GM19468 (cell line): ENCODE data around the gene NR3C2.
"Not testable (repeated sequence)": the region's sequence is repeated elsewhere in the genome, so short reads cannot be mapped to it uniquely, and the experiment has no call there.

Source experiments
- ATAC-seq: cut with Tn5 transposase; IDR thresholded peaks from one replicate; pipeline ENCODE4 v1.9.1; 2021; ENCODE audit warnings: mild to moderate bottlenecking, moderate library complexity, moderate number of reproducible peaks; ENCODE audit not compliant: unreplicated experiment; ENCODE audit errors: extremely low read depth

Gene NR3C2

DNA sequence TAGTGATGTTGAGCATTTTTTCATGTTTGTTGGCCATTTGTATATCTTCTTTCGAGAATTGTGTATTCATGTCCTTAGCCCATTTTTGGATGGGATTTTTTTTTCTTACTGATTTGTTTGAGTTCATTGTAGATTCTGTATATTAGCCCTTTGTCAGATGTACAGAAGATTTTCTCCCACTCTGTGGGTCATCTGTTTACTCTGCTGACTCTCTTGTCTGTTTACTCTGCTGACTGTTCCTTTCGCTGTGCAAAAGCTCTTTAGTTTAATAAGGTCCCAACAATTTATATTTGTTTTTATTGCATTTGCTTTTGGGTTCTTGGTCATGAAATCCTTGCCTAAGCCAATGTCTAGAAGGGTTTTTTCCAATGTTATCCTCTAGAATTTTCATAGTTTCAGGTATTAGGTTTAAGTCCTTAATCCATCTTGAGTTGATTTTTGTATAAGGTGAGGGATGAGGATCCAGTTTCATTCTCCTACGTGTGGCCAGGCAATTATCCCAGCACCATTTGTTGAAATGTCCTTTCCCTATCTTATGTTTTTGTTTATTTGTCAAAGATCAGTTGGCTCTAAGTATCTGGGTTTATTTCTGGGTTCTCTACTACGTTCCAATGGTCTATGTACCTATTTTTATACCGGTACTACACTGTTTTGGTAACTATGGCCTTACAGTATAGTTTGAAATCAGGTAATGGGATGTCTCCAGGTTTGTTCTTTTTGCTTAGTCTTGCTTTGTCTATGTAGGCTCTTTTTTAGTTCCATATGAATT, 254.6 kb downstream of the NR3C2 start:
- ATAC-seq, result not testable (repeated sequence)

DNA sequence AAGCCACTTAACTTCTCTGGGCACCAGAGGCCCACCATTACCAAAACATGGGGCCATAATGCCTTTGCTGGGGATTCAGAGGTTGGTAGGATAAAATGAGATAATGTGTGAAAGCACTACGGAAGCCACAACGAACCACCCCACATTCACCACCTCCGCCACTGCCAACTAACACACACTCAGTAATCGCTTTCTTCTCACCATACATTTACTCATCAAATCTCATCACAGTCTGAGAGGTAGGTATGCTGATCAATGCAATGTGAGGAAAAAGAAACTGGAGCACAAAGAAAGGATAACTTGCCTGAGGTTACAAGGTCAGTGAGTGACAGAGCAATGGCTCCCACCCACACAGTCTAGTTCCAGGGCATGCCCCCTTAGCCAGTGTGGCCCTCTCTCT, 257.3 kb downstream of the NR3C2 start:
- no peak for ATAC-seq

DNA sequence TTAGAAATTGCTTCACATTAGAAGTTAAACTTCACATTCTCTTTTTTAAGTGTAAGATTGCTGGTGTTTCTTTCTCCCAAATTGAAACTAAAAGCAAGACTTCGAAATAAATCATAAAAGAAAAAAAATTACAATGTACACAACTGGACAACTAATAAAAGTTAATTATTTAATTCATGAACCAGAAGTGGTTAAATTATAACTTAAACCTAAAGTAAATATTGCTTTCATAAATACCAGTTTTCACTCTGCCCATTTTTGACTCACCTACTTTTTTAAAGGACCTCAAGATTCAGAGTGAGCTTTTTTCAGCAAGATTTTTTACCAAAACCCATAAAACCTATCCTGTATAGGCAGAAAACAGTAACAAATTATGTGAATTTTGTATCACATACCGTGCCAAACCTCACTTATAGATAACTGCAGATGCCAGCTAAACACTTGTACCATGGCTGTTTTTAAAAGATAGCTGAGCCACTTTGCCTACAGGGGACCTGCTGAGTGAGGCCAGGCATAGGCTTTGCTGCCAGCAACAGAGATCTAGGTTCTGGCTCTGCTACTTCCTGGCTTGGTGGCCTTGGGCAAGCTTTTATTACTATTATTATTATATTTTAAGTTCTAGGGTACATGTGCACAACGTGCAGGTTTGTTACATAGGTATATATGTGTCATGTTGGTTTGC, 259.8 kb downstream of the NR3C2 start:
- ATAC-seq, result no peak

DNA sequence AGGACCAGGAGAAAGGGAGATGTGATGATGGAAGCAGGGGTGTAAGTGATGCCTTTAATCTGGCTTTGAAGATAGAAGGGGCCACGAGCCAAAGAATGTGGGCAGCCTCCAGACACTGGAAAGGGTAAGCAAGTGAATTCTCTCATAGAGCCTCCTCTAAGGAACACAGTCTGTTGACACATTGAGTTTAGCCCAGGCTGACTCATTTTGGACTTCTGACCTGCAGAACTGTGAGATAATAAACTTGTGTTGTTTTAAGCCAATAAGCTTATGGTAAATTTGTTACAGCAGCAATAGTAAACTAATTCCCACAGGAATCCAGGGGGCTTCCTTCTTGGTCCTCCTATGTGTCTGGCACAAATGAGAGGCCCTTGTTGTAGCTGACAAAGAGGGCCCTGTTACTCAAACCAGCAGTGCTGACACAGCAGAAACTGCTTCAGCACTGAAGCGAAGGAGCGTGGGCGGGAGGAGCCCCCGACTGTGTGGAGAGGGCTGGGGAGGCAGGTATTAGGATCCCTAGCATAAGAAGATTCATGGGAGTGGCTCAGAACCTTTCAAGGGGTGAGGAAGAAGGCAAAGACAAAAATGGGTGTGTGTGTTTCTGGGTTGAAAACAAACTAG, 268.7 kb downstream of the NR3C2 start:
- no peak for ATAC-seq

DNA sequence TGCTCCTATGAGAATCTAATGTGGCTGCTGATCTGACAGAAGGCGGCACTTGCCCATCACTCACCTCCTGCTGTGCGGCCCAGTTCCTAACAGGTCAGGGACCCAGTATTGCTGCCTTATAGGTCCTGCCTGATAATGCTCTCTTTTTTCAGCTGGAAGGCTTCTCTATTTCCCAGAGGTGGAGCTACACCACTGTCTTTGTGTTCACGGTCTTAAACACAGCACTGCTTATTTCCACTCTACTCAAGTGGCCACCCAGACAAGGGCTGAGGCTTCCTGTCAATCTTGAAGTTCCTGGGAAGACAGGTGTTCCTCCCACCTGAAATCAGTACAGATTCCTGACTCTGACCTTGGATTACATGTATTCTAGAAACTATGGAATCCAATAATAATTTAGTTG, 270.6 kb downstream of the NR3C2 start:
- ATAC-seq, result no peak

DNA sequence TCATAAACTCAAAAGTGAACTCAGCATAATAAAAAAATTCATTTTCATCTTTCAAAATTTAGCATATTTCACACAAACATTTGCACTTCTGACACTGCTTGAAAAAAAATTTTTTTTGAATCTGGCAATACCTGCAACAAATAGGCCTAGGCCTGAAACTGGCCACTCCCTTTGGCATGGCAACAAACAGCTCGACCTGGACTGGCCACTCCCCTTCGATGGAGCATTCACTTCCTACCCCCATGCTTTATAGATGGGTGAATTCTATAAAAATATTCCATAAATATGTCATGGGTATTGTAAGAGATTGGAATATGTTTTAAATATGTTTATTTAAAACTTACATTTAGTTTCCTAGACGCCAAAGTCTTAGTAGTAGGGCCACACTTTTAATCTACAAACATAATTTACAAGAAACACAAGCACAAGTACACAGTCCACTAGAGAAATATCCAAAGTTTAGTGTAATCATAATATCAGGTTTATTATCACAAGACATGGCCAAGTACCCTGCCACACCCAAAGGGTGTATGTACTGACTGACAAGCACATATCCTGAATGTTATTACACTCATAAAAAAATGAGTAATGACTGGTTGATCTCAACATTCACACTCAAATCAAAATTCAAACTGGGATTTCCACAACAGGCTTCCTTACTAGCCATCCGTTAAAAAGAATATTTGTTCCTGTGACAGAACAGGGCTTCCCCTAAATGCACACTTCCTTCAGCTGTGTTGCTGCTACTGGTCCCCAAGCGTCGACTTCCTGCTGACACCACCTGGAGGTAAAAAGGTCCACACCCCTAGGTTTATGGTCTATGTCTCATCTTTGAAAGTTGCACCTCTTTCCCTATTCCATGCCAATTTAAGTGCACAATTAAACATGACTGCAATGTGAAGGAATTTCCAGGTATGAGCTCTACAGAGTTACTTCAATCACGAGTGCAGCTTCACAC, 271.5 kb downstream of the NR3C2 start:
- no peak for ATAC-seq

DNA sequence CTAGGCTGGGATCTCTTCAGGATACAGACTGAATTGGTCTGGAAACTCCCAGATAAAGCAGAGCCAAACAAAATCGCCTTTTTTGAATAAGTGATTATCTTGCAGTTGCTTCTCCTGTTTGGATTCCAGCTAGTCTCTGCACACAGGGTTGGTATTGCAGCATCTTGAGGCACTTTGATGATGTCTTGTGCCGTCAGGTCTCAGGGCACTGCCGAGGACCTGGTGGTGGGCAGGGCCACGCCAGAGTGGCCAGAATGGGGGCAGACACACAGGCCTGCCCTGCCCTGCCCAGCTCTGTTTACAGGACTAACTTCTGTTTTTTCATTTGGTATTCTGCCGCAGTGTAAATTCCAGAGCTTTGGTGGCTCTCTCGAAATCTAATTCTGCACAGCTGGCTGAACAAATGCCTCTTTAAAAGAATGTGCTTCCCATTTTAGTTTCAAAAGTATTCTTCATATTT, 276.1 kb downstream of the NR3C2 start:
- ATAC-seq, result no peak

DNA sequence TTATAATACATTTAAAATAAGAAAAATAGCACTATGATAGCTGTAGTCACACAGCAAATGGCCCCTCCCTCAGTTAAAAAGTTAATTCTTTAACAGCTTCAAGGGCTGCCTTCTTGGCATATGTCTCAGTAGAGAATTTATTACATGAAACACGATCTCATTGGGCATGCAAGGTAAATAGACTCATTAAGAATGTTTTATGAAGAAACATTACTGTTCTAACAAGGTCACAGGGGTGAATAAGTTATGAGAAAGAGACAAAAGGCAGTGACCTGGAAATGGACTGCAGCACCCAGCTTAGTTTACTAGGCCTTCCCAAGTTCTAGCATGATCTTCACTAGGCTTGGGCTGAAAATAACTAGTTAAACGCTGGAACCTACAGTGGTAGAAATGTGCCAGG, 277.7 kb downstream of the NR3C2 start:
- no peak for ATAC-seq

DNA sequence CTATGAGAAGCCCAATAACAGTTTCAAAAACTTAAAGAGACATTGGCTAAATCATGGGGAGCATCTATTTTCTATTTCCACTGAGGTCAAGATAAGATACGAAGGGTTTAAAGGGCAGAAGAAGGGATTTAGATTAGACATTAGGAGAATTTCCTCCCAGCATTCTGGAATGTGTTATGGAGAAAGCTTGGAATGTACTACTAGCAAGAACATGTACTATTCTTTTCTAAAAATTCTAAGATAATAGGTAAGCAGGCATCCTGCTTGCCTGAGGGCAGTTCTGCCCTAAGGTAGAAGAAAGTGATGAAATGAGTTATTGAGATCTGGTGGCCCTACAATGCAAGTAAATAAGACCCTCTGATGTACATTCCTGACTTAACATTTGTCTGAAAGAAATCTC, 279.2 kb downstream of the NR3C2 start:
- ATAC-seq, result no peak

DNA sequence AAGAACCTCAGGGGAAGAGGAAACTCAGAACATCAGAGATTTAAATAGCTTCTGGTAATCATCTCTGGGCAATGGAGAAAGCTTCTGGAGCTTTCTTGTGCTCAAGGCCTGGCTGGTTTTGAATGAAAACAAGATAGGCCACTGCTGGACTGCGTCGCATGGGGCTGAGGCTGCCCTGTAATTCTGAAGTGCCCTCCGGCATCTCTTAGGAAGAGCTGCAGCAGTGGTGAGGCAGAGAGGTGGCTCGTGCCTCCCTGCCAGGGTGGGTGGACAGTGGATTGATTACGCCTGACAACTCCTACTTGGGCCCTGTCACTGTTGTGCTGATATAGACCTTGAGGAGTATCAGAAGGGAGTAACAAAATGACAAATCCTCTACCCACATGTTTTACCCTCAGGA, 279.7 kb downstream of the NR3C2 start:
- ATAC-seq, result no peak

DNA sequence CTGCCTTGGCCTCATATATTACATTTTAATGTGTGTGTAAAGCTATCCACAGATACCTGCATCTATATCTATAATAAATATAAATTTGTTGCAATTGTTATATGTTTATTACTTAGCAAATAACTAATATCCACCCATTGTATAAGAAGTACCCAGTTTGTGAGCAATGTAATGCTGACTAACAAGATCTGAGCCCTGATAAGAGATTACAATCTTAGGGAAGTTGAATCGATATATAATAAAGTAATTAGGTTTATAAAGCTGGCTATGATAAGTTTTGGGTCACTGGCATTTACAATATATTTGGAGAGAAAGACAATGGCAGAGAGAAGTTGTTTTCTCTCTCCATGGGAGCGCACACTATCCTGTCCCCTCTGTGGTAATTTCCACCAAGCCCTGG, 280.6 kb downstream of the NR3C2 start:
- ATAC-seq, result no peak

DNA sequence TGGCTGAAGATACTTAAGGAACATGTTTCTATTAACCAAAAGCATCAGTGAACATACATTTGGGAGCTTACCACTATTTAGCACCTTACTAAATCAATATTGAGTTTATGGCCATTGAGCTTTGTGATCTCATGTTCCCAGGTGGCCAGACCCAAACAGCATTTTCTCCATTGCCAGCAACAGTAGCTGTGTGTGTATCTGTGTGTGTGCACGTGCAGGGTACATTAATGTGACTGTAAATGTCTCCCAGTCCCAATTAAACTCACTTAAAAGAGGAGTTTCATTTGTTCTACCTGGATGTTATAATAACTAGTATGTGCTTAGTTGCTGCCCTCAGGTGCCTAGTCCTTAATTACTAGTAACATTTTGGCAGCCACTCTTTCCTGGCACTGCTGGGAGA, 282.4 kb downstream of the NR3C2 start:
- no peak for ATAC-seq

DNA sequence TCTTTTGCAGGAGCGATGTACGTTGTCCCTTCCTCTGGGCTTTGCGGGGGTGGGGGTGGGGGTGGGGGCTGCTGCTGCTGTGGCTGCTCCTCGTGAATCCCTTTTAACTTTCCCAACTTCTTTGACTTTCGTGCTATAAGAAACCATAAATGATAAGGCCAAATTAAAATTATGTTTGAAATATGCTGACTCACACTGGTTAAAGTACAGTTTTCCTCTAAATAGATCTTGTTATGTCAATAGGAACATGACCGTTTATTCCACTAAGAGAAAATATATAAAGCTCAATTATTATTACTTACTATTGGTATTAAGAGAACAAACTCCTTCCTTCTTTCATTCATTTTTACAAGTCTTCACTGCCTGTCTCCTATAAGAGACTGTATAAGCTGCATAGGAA, 287.4 kb downstream of the NR3C2 start:
- no peak for ATAC-seq

DNA sequence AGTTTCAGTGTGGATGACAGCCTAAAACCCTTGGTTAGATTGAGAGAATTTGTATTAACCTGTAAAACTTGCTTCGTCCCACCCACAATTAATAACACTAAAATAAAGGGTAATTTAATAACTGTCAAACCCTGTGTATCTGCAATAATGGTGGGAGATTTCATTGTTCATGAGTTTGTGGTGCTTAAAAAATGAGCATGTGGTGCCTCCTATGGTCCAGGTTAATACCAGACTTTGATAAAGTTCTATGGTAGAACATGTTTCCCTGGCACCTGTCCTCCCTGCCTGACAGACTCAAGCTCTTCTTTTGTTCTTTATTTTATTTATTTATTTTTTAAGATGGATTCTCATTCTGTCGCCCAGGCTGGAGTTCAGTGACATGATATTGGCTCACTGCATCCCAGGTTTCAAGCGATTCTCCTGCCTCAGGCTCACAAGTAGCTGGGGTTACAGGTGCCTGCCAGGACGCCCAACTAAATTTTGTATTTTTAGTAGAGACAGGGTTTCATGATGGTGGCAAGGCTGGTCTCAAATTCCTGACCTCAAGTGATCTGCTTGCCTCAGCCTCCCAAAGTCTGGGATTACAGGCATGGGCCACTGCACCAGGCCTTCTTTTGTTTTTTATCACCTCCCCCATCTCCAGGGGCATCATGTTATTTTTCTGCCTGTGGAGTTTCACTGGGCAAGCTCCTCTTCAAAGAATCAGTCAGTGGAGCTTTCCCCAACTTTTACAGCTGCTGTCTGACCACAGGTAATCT, 289.2 kb downstream of the NR3C2 start:
- ATAC-seq, result no peak

DNA sequence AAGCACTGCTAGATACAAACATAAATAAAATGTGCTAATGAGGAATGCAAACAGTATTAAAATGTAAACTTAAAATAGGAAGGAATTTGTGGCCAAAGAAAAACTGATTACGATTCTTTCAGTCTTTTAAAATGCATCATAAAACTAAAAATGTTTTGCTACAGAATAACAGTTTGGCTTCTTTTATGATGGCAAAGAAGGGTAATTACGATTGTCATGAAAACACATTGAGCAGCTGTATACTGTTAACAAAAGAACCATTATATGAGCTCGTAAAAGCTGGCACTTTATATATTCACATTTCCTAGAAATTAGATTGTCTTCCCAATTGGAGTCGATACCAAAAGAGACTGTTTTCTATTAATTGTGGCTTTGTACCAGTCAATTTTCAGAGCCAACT, 290.4 kb downstream of the NR3C2 start:
- ATAC-seq, result no peak

DNA sequence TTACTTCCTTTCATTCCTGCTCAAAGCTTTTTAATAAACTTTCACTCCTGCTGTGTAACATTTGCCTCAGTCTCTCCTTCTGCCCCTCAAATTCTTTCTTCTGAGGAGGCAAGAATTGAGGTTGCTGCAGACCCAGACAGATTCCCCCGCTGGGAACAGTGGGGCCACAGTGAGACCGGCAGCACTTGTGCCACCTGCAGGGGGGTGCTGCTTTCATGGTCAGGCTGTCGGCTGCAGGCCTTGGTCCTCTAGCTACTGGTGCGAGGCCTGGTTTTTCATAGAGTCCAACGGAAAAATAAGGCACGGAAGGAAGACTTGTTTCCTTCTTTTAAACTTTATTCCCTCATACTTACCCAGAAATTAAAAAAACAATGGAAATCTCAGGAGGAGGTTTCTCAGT, 296.7 kb downstream of the NR3C2 start:
- no peak for ATAC-seq

DNA sequence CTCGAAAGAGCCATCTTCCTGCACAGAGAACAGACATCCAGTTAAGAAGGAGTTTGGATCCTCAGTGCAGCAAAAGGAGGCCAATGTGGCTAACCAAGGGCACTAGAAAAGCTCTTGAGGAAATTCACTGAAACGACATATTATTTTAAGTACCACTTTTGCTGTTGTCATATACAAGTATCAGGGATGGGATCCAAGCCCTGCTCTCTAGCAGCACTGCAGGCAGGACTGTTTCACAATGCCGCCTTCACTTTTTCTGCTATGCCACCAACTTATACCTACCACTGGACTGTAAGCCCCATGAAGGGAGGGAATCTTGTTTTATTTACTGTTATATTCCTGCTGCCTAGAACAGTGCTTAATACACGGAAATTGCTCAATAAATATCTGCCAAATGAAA, 299.0 kb downstream of the NR3C2 start:
- no peak for ATAC-seq

DNA sequence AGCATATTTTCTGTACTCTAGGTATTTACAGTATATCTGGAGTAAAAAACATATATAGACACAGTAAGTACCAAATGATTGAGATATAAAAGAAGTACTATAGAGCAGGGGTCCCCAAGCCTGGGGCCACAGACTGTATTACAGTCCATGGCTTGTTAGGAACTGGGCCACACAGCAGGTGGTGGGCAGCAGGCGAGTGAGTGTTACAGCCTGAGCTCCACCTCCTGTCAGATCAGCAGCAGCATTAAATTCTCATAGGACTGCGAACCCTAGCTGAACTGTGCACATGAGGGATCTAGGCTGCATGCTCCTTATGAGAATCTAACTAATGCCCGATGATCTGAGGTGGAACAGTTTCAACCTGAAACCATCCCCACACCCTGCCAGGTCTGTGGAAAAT, 300.7 kb downstream of the NR3C2 start:
- no peak for ATAC-seq

DNA sequence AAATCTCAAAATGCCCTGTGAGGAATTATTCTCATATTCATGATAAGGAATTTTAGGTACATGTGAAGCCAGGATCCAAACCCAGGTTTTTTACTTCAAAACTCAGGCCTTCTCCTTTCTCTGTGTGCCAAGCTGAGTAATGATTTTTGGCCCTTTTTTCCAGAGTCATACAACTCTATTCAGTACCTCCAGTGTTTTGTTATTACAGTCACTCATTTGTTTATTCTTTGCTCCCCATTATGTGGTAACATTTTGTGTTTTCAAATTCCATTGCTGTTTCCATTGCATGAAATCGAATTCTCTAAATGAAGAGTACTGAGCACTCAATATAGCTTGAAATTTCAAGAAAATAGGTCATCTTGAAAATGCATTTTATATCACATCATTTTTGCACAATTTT, 315.4 kb downstream of the NR3C2 start:
- no peak for ATAC-seq

DNA sequence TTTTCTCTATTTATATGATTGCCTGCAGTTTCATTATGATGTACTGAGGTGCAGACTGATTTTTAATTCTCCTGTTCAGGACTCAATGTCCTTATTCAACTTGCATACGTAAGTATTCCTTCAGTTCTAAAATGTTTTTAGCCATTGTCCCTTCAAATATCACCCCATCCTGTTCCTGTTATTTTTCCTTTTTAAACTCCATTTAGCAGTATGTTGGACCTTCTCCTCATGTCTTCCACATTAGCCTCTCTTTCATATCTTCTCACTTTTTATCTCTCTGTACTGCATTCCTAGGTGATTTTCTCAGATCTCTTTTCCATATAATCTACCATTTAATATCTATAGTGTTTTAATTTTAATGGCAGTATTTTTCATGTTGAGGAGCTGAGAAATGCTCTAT, 317.7 kb downstream of the NR3C2 start:
- ATAC-seq, result no peak
